HCT116 (cell line): ENCODE data around the gene PNKP. TPM values are rescaled to one million over a fixed set of nuclear protein-coding genes. Genes with fewer than 3 reads are reported as not detected.

Source experiments
- ATAC-seq: fragments of 200-7000 bp; cut with Tn5 transposase; 2 replicates; pipeline ENCODE4 v1.9.1; 2020; ENCODE audit warnings: mild to moderate bottlenecking, moderate library complexity
- BruUV-seq: library from RNA; stranded (reverse); fragments of 400-500 nt; replicated peaks from 2 replicates; lab custom pipeline; 2021; lab: Mats Ljungman, UMichigan
- CTCF ChIA-PET: fragments of 300-600 bp; sonication (Branson Sonifier 250); formaldehyde crosslinking; loops from one replicate; lab custom pipeline; 2021; ENCODE audit warnings: antibody characterized with exemption; lab: Charles Lee
- POLR2A ChIA-PET: fragments of 300-600, 350-600 bp; sonication (Branson Sonifier 250); formaldehyde crosslinking; loops from one replicate; lab custom pipeline; 2021; ENCODE audit warnings: antibody characterized with exemption; lab: Charles Lee
- RAD21 ChIA-PET, 2 experiments: fragments of 300-600 bp; sonication (Branson Sonifier 250); formaldehyde crosslinking; loops; one replicate each; lab custom pipeline; 2023; ENCODE audit warnings: low total read pairs in 2 of 2; ENCODE audit not compliant: uncharacterized antibody in 2 of 2, unreplicated experiment in 2 of 2, low non-redundant PET in 1 of 2; lab: Charles Lee
- DNase-seq: peaks from one replicate; pipeline ENCODE4 v3.0.0-alpha.2; 2010; ENCODE audit warnings: low read depth, low spot score
- H2AFZ ChIP-seq: fragments of 200-600 bp; shearing (Covaris generic), sonication (generic); 2 replicates; pipeline ENCODE4 v1.6.1; 2017; ENCODE audit warnings: low read depth, mixed run types, mixed read lengths, antibody characterized with exemption, low read length; ENCODE audit not compliant: poor library complexity, severe bottlenecking
- H3K27ac ChIP-seq: 2 replicates; pipeline ENCODE4 v1.5.1; 2012; ENCODE audit warnings: low read depth, low read length
- H3K27me3 ChIP-seq: fragments of 200-600 bp; sonication (generic); 2 replicates; pipeline ENCODE4 v1.6.1; 2016; ENCODE audit warnings: mixed run types, low read length, mixed read lengths; ENCODE audit not compliant: insufficient read depth
- H3K36me3 ChIP-seq, 2 experiments: fragments of 200-500 bp in 1 of 2; fragments of 200-600 bp in 1 of 2; sonication (Bioruptor generic) in 1 of 2; sonication (generic) in 1 of 2; 2 replicates each; pipeline versions ENCODE4 v1.5.1 to v1.6.1; 2014 to 2016; ENCODE audit warnings: low read length in 2 of 2, inconsistent platforms in 1 of 2, mixed read lengths in 1 of 2, mixed run types in 1 of 2; ENCODE audit not compliant: insufficient read depth in 2 of 2, control insufficient read depth in 1 of 2
- H3K4me1 ChIP-seq, 2 experiments: fragments of 200-600 bp in 1 of 2; sonication (generic) in 1 of 2; 2 replicates each; pipeline versions ENCODE4 v1.5.1 to v1.6.1; 2012 to 2017; ENCODE audit warnings: low read length in 2 of 2, inconsistent platforms in 1 of 2, mild to moderate bottlenecking in 1 of 2, mixed read lengths in 1 of 2, mixed run types in 1 of 2, moderate library complexity in 1 of 2; ENCODE audit not compliant: insufficient read depth in 2 of 2, control insufficient read depth in 1 of 2
- H3K4me2 ChIP-seq: fragments of 200-600 bp; sonication (generic); 2 replicates; pipeline ENCODE4 v1.6.1; 2017; ENCODE audit warnings: mixed run types, low read length, mixed read lengths
- H3K4me3 ChIP-seq, 2 experiments: fragments of 200-600 bp in 1 of 2; sonication (generic) in 1 of 2; replicated peaks in 1 of 2; 2 replicates each; pipeline ENCODE4 v1.5.1; 2011 to 2016; ENCODE audit warnings: low read length in 2 of 2, control low read depth in 1 of 2, low read depth in 1 of 2, mild to moderate bottlenecking in 1 of 2, mixed read lengths in 1 of 2, mixed run types in 1 of 2
- H3K79me2 ChIP-seq: fragments of 200-600 bp; sonication (generic); 2 replicates; pipeline ENCODE4 v1.6.1; 2017; ENCODE audit warnings: mild to moderate bottlenecking, mixed run types, low read length, moderate library complexity, mixed read lengths; ENCODE audit not compliant: insufficient read depth
- H3K9ac ChIP-seq: fragments of 200-600 bp; sonication (generic); 2 replicates; pipeline ENCODE4 v1.6.1; 2016; ENCODE audit warnings: low read length, mixed read lengths
- H3K9me2 ChIP-seq: fragments of 200-600 bp; sonication (generic), shearing (Covaris generic); 2 replicates; pipeline ENCODE4 v1.6.1; 2017; ENCODE audit warnings: mixed run types, mild to moderate bottlenecking, moderate library complexity; ENCODE audit not compliant: insufficient read depth
- H3K9me3 ChIP-seq, 2 experiments: fragments of 200-500 bp in 1 of 2; fragments of 200-600 bp in 1 of 2; sonication (Bioruptor generic) in 1 of 2; sonication (generic) in 1 of 2; 2 replicates each; pipeline ENCODE4 v1.6.1; 2014 to 2017; ENCODE audit warnings: low read length in 2 of 2, mixed read lengths in 2 of 2, inconsistent platforms in 1 of 2, low read depth in 1 of 2, mild to moderate bottlenecking in 1 of 2, mixed run types in 1 of 2, moderate library complexity in 1 of 2; ENCODE audit not compliant: control insufficient read depth in 1 of 2, insufficient read depth in 1 of 2
- H4K20me1 ChIP-seq: fragments of 200-600 bp; sonication (generic), shearing (Covaris generic); 2 replicates; pipeline ENCODE4 v1.6.1; 2017; ENCODE audit warnings: mixed run types, mild to moderate bottlenecking, moderate library complexity; ENCODE audit not compliant: insufficient read depth
- CBX3 ChIP-seq: IDR thresholded peaks from 2 replicates; pipeline ENCODE4 v1.6.1; 2012; ENCODE audit warnings: low read depth
- CEBPB ChIP-seq: IDR thresholded peaks from 2 replicates; pipeline ENCODE4 v1.6.1; 2012; ENCODE audit warnings: low read depth
- CTCF ChIP-seq, 3 experiments: fragments of 200-600 bp in 1 of 3; sonication (generic) in 1 of 3; IDR thresholded peaks in 2 of 3; conservative IDR thresholded peaks in 1 of 3; 2 replicates each; pipeline ENCODE4 v1.5.1; 2012 to 2017; ENCODE audit warnings: low read depth in 2 of 3, low read length in 2 of 3, antibody characterized with exemption in 1 of 3, borderline replicate concordance in 1 of 3, control low read depth in 1 of 3, mild to moderate bottlenecking in 1 of 3, mixed read lengths in 1 of 3, mixed run types in 1 of 3, moderate library complexity in 1 of 3; ENCODE audit not compliant: insufficient read depth in 1 of 3
- EZH2 ChIP-seq: fragments of 200-600 bp; sonication (generic); IDR thresholded peaks from 2 replicates; pipeline ENCODE4 v1.6.1; 2017; ENCODE audit warnings: antibody characterized with exemption, mixed run types
- EZH2phosphoT487 ChIP-seq: fragments of 200-600 bp; IDR thresholded peaks from 2 replicates; pipeline ENCODE4 v1.6.1; 2018; ENCODE audit warnings: antibody characterized with exemption, borderline replicate concordance
- FOSL1 ChIP-seq: IDR thresholded peaks from 2 replicates; pipeline ENCODE4 v1.6.1; 2012; ENCODE audit warnings: low read depth
- POLR2A ChIP-seq: IDR thresholded peaks from 2 replicates; pipeline ENCODE4 v1.7.0; 2011; ENCODE audit warnings: borderline replicate concordance; ENCODE audit not compliant: insufficient read depth, insufficient read length; ENCODE audit errors: extremely low read depth
- POLR2AphosphoS5 ChIP-seq: IDR thresholded peaks from 2 replicates; pipeline ENCODE4 v1.6.1; 2011; ENCODE audit warnings: mild to moderate bottlenecking, low read depth, low read length, moderate library complexity
- RAD21 ChIP-seq: IDR thresholded peaks from 2 replicates; pipeline ENCODE4 v1.6.1; 2012; ENCODE audit warnings: low read depth, mild to moderate bottlenecking
- REST ChIP-seq: IDR thresholded peaks from 2 replicates; pipeline ENCODE4 v1.6.1; 2012; ENCODE audit warnings: low read depth
- SIN3A ChIP-seq: IDR thresholded peaks from 2 replicates; pipeline ENCODE4 v1.6.1; 2012; ENCODE audit warnings: low read depth
- SP1 ChIP-seq: IDR thresholded peaks from 2 replicates; pipeline ENCODE4 v1.6.1; 2012; ENCODE audit warnings: low read depth
- SRF ChIP-seq: IDR thresholded peaks from 2 replicates; pipeline ENCODE4 v1.6.1; 2012; ENCODE audit warnings: low read depth
- TCF7L2 ChIP-seq: IDR thresholded peaks from 2 replicates; pipeline ENCODE4 v1.7.0; 2011; ENCODE audit warnings: borderline replicate concordance, inconsistent platforms; ENCODE audit not compliant: insufficient read depth, insufficient read length; ENCODE audit errors: extremely low read depth
- YY1 ChIP-seq: IDR thresholded peaks from 2 replicates; pipeline ENCODE4 v1.6.1; 2011; ENCODE audit warnings: low read length, low read depth, moderate library complexity, mild to moderate bottlenecking; ENCODE audit not compliant: insufficient replicate concordance; ENCODE audit errors: extremely low read depth
- ZFX ChIP-seq: fragments of 450-650 bp; IDR thresholded peaks from 2 replicates; pipeline ENCODE4 v1.6.1; 2017
- ZNF274 ChIP-seq: fragments of 200-500 bp; sonication (Bioruptor generic); IDR thresholded peaks from 2 replicates; pipeline ENCODE4 v1.6.1; 2014; ENCODE audit warnings: mild to moderate bottlenecking, low read depth, low read length, inconsistent platforms
- intact Hi-C: fragments of 100-400 bp; cut with micrococcal nuclease; formaldehyde crosslinking; loops from 2 replicates; pipeline ENCODE4 v1.10.0; 2022
- total RNA-seq: library from RNA; stranded (reverse); gene quantifications from one replicate; pipeline ENCODE4 v1.2.1, GENCODE V29; 2021; ENCODE audit not compliant: unreplicated experiment

Gene PNKP
- total RNA-seq, 1 experiment from 2014 or later = 129 TPM

GRCh38 chr19:49824662-49825061 lies 42.7 kb downstream of the PNKP start:
- Histone ChIP-seq H2AFZ (no peak overlapping the region), H3K9me2 (no peaks in the 10 kb centered on the region), H3K4me1 (no peaks in the 10 kb centered on the region), H4K20me1 (no peaks in the 10 kb centered on the region), H3K27ac (no peak overlapping the region), H3K79me2 (peaks cover 61% of the 10 kb centered on the region), H3K4me3 (no peak overlapping the region), H3K9ac (no peak overlapping the region), H3K36me3 (peaks cover 6 to 21% of the 10 kb centered on the region in 2 experiments; a peak in 2 of 4 replicates), H3K9me3 (no peaks in the 10 kb centered on the region), H3K27me3 (no peaks in the 10 kb centered on the region), H3K4me2 (no peak overlapping the region)
- no peak for DNase-seq
- ATAC-seq = no peak
- RAD21 ChIA-PET = no interaction called here
- CTCF ChIA-PET = no interaction called here
- POLR2A ChIA-PET = no interaction called here
- intact Hi-C loops = no loop called here
- BruUV-seq = no TSS peak
- TF ChIP-seq ZNF274 (no peak), CEBPB (no peak), SIN3A (no peak), CBX3 (no peak), POLR2A (no peak), TCF7L2 (no peak)

- H4K20me1 ChIP-seq = no peaks in the 10 kb centered on the region
- H3K79me2 ChIP-seq = peaks cover 73% of the 10 kb centered on the region
- CTCF ChIA-PET = no interaction called here
- POLR2A ChIA-PET = no interaction called here
- no peak overlapping the region for H3K27ac ChIP-seq
- intact Hi-C loops = no loop called here
- H3K9ac ChIP-seq = no peak overlapping the region
- H3K9me2 ChIP-seq = no peaks in the 10 kb centered on the region
- H3K36me3 ChIP-seq = peaks cover 6 to 21% of the 10 kb centered on the region in 2 experiments; a peak in 2 of 4 replicates
- H2AFZ ChIP-seq = no peak overlapping the region
- no peaks in the 10 kb centered on the region for H3K27me3 ChIP-seq
- no peak for DNase-seq
- H3K4me1 ChIP-seq = peaks cover 4 to 9% of the 10 kb centered on the region in 2 experiments
- BruUV-seq = no TSS peak
- H3K9me3 ChIP-seq = no peaks in the 10 kb centered on the region
- H3K4me3 ChIP-seq = no peak overlapping the region
- no peak overlapping the region for H3K4me2 ChIP-seq
- RAD21 ChIA-PET = no interaction called here
- ATAC-seq = no peak
- TF ChIP-seq REST = no peak
- no peak for TF ChIP-seq POLR2AphosphoS5
- no peak for TF ChIP-seq RAD21
- TF ChIP-seq ZFX = no peak
- TF ChIP-seq EZH2phosphoT487 = no peak
- TF ChIP-seq TCF7L2 = no peak
- no peak for TF ChIP-seq CEBPB
- TF ChIP-seq SRF = no peak
- TF ChIP-seq ZNF274 = no peak
- no peak for TF ChIP-seq SP1
- no peak for TF ChIP-seq YY1
- no peak for TF ChIP-seq EZH2
- TF ChIP-seq FOSL1 = no peak
- no peak for TF ChIP-seq SIN3A
- no peak for TF ChIP-seq CTCF (IDR thresholded peaks at IDR 0.05 in 2 of 3, conservative IDR thresholded peaks at IDR 0.05 in 1 of 3; ENCODE audit: borderline replicate concordance in 1 of 3, insufficient read depth in 1 of 3, low read depth in 2 of 3, low read length in 2 of 3)
Observed at GRCh38 chr19:49823472-49823871, 43.9 kb downstream of the PNKP start.
